OCI-LY3 (cell line): ENCODE results near the gene TOR4A.

Experiments
- H2AFZ ChIP-seq: fragments of 200-600, 300-600 bp; shearing (Covaris generic); 2 replicates; pipeline ENCODE4 v1.6.0; 2014; ENCODE audit warnings: antibody characterized with exemption, low read depth, low read length
- H3K27ac ChIP-seq: fragments of 200-600, 300-600 bp; sonication (generic); 2 replicates; pipeline ENCODE4 v1.5.1; 2014; ENCODE audit warnings: mild to moderate bottlenecking, low read length, moderate library complexity, mixed read lengths
- H3K27me3 ChIP-seq: fragments of 200-600, 300-600 bp; sonication (generic); 2 replicates; pipeline ENCODE4 v1.6.1; 2014; ENCODE audit warnings: low read depth, low read length, mixed read lengths
- H3K36me3 ChIP-seq: fragments of 200-600, 300-600 bp; sonication (generic); replicated peaks from 2 replicates; pipeline ENCODE3; 2014; ENCODE audit warnings: low read depth, low read length, mixed read lengths
- H3K4me1 ChIP-seq: fragments of 300-600, 200-600 bp; sonication (generic); 2 replicates; pipeline ENCODE4 v1.6.1; 2014; ENCODE audit warnings: low read length, mixed read lengths
- H3K4me2 ChIP-seq: fragments of 200-600, 300-600 bp; sonication (generic); 2 replicates; pipeline ENCODE4 v1.6.1; 2014; ENCODE audit warnings: low read length, mixed read lengths
- H3K4me3 ChIP-seq: fragments of 300-600, 200-600 bp; sonication (generic); 2 replicates; pipeline ENCODE4 v1.5.1; 2014; ENCODE audit warnings: antibody characterized with exemption, mild to moderate bottlenecking, low read length, moderate library complexity
- H3K79me2 ChIP-seq: fragments of 300-600, 200-600 bp; shearing (Covaris generic); 2 replicates; pipeline ENCODE4 v1.6.1; 2014; ENCODE audit warnings: mild to moderate bottlenecking, low read length, mixed read lengths
- H3K9ac ChIP-seq: fragments of 300-600, 200-600 bp; shearing (Covaris generic); 2 replicates; pipeline ENCODE4 v1.6.0; 2014; ENCODE audit warnings: mild to moderate bottlenecking, low read length, moderate library complexity
- H3K9me3 ChIP-seq: fragments of 200-600, 300-600 bp; shearing (Covaris generic); 2 replicates; pipeline ENCODE4 v1.6.1; 2014; ENCODE audit warnings: low read length, mixed read lengths; ENCODE audit not compliant: insufficient read depth
- H4K20me1 ChIP-seq: fragments of 200-600, 300-600 bp; sonication (generic); 2 replicates; pipeline ENCODE4 v1.6.1; 2016; ENCODE audit warnings: low read length, mixed read lengths; ENCODE audit not compliant: insufficient read depth
- EZH2phosphoT487 ChIP-seq: fragments of 200-600 bp; shearing (Covaris generic); IDR thresholded peaks from 2 replicates; pipeline ENCODE4 v1.6.1; 2018; ENCODE audit warnings: antibody characterized with exemption, mixed run types, low read depth
- TF ChIP-seq, protein P1 (sequence below): fragments of 200-600, 300-600 bp; sonication (generic); IDR thresholded peaks from 2 replicates; pipeline ENCODE4 v1.5.1; 2014; ENCODE audit warnings: antibody characterized with exemption, low read length, low read depth

The TOR4A gene

DNA sequence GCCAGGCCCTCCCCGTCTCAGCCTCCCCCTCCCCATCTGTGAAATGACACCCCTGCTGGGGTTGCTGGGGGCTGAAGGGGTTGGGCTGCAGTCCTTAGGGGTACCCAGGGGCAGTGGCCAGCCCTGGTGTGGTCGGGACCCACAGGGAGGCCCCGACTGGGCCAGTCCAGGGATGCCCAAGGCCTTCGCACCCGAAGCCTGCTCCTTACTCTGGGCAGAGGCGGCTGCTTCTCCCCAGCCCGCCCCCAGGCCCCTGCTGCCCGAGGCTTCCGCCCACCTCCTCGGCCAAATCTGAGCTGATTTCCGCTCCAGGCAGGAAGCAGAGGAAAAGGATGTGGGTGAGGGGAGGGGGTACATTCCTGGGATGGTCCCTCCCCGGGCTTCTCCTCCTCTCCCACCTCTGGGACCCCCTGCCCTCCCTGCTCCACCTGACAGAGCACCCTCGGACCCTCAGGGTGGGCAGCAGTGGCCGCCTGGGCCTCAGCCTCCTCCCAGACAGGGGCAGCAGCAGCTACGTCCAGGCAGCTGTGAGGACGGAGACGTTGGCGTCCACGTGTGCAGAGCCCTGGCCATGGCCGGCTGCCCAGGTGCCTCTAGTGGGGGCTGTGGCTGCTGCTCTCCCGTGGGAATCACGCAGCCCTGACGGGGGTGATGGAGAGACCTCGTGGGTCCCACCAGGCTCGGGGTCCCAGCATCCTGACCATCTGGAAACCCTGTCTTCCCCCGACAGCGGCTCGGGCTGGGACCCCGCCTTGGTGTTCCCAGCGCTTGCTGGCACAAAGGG, 28.7 kb downstream of the TOR4A start:
- TF ChIP-seq, protein P1, sequence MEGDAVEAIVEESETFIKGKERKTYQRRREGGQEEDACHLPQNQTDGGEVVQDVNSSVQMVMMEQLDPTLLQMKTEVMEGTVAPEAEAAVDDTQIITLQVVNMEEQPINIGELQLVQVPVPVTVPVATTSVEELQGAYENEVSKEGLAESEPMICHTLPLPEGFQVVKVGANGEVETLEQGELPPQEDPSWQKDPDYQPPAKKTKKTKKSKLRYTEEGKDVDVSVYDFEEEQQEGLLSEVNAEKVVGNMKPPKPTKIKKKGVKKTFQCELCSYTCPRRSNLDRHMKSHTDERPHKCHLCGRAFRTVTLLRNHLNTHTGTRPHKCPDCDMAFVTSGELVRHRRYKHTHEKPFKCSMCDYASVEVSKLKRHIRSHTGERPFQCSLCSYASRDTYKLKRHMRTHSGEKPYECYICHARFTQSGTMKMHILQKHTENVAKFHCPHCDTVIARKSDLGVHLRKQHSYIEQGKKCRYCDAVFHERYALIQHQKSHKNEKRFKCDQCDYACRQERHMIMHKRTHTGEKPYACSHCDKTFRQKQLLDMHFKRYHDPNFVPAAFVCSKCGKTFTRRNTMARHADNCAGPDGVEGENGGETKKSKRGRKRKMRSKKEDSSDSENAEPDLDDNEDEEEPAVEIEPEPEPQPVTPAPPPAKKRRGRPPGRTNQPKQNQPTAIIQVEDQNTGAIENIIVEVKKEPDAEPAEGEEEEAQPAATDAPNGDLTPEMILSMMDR = no peak
- no peak for TF ChIP-seq EZH2phosphoT487
- Histone ChIP-seq H3K9me3 (no peaks in the 10 kb centered on the region), H2AFZ (no peak overlapping the region), H3K36me3 (no peaks in the 10 kb centered on the region), H3K4me2 (no peak overlapping the region), H3K27ac (no peak overlapping the region), H3K79me2 (no peaks in the 10 kb centered on the region), H4K20me1 (no peaks in the 10 kb centered on the region), H3K4me3 (no peak overlapping the region), H3K4me1 (peaks cover 10% of the 10 kb centered on the region), H3K27me3 (no peaks in the 10 kb centered on the region), H3K9ac (no peak overlapping the region)

DNA sequence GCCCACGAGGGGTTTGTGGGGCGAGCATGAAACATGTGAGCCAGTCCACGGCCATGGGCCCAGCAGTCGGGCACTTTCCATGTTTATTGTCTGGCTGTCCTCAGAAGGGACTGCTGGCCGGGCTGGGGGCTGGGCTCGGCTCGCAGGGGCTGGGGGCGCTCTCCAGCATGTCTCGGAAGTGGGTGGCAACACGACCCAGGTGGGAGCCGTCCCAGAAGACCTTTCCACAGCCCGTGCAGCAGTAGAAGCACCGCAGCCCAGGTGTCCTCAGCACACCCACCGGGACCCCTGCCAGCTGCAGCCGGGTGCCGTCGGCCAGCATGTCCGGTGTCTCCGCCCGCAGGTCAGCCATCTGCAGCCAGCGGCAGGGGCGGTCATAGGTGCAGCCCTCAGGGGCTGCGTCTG, 29.3 kb downstream of the TOR4A start:
- peaks cover 11% of the 10 kb centered on the region for H3K4me1 ChIP-seq
- TF ChIP-seq EZH2phosphoT487 = no peak
- TF ChIP-seq, protein P1 = no peak
- H3K27me3 ChIP-seq = no peaks in the 10 kb centered on the region
- no peak overlapping the region for H3K4me3 ChIP-seq
- no peak overlapping the region for H2AFZ ChIP-seq
- no peak overlapping the region for H3K27ac ChIP-seq
- no peaks in the 10 kb centered on the region for H3K9me3 ChIP-seq
- no peak overlapping the region for H3K9ac ChIP-seq
- H3K4me2 ChIP-seq = no peak overlapping the region
- no peaks in the 10 kb centered on the region for H3K79me2 ChIP-seq
- H4K20me1 ChIP-seq = no peaks in the 10 kb centered on the region
- no peaks in the 10 kb centered on the region for H3K36me3 ChIP-seq

GRCh38 chr9:137307255-137308056, 29.9 kb downstream of the TOR4A start:
- Histone ChIP-seq H4K20me1 (no peaks in the 10 kb centered on the region), H3K4me3 (no peak overlapping the region), H3K27ac (no peak overlapping the region), H3K4me2 (no peak overlapping the region), H3K27me3 (no peaks in the 10 kb centered on the region), H2AFZ (no peak overlapping the region), H3K36me3 (no peaks in the 10 kb centered on the region), H3K79me2 (no peaks in the 10 kb centered on the region), H3K4me1 (peaks cover 11% of the 10 kb centered on the region), H3K9ac (no peak overlapping the region), H3K9me3 (no peaks in the 10 kb centered on the region)
- no peak for TF ChIP-seq EZH2phosphoT487
- TF ChIP-seq, protein P1 = no peak

DNA sequence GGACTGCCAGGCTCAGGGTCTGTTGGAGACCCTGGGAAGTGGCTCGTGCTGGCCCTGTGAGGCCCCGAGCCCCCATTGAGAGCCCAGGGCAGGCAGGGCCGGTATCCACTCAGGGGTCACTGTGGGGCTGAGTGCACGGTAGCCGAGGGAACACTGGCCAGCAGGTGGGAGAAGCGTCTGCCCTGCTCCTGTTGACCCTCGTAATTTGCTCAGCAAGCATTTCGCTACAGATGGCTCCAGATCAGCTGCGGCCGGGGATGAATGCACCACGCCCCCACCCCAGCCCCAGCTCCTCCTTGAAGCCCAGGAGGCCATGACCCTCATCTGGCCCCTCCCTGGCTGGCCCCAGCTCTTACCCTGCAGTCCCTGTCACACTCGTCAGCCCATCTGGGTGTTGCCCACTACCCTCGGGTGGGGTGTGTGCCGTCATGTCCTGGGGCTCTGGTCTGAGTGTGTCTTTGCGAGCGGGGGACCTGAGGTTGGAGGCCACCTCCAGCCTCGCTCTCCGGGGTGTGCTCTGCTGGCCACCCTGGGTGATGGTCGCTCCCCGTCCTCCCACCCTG, 30.6 kb downstream of the TOR4A start:
- Histone ChIP-seq H2AFZ (no peak overlapping the region), H3K4me3 (no peak overlapping the region), H3K9ac (no peak overlapping the region), H3K4me2 (no peak overlapping the region), H3K27ac (no peak overlapping the region), H3K27me3 (no peaks in the 10 kb centered on the region), H3K9me3 (no peaks in the 10 kb centered on the region), H3K36me3 (no peaks in the 10 kb centered on the region), H4K20me1 (no peaks in the 10 kb centered on the region), H3K4me1 (peaks cover 11% of the 10 kb centered on the region), H3K79me2 (no peaks in the 10 kb centered on the region)
- TF ChIP-seq EZH2phosphoT487 = no peak
- TF ChIP-seq, protein P1 = no peak
